DOHH2 (cell line): ENCODE data around the gene ABHD4.

Experiments used
- EZH2phosphoT487 ChIP-seq: fragments of 200-600 bp; sonication (generic); IDR thresholded peaks from 2 replicates; pipeline ENCODE4 v1.6.1; 2017; ENCODE audit warnings: borderline replicate concordance, mild to moderate bottlenecking, antibody characterized with exemption, low read length, moderate library complexity, mixed read lengths
- TF ChIP-seq, protein P1 (sequence below): fragments of 200-600 bp; sonication (generic); IDR thresholded peaks from one replicate; pipeline ENCODE4 v1.5.1; 2014; ENCODE audit warnings: antibody characterized with exemption, mild to moderate bottlenecking, low read depth, low read length; ENCODE audit not compliant: poor library complexity, severe bottlenecking

GRCh38 chr14:22554498-22555383, 43.4 kb upstream of the ABHD4 start:
- TF ChIP-seq, protein P1, sequence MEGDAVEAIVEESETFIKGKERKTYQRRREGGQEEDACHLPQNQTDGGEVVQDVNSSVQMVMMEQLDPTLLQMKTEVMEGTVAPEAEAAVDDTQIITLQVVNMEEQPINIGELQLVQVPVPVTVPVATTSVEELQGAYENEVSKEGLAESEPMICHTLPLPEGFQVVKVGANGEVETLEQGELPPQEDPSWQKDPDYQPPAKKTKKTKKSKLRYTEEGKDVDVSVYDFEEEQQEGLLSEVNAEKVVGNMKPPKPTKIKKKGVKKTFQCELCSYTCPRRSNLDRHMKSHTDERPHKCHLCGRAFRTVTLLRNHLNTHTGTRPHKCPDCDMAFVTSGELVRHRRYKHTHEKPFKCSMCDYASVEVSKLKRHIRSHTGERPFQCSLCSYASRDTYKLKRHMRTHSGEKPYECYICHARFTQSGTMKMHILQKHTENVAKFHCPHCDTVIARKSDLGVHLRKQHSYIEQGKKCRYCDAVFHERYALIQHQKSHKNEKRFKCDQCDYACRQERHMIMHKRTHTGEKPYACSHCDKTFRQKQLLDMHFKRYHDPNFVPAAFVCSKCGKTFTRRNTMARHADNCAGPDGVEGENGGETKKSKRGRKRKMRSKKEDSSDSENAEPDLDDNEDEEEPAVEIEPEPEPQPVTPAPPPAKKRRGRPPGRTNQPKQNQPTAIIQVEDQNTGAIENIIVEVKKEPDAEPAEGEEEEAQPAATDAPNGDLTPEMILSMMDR = no peak
- no peak for TF ChIP-seq EZH2phosphoT487
